ENCODE data around the gene ZNF766.

DNA sequence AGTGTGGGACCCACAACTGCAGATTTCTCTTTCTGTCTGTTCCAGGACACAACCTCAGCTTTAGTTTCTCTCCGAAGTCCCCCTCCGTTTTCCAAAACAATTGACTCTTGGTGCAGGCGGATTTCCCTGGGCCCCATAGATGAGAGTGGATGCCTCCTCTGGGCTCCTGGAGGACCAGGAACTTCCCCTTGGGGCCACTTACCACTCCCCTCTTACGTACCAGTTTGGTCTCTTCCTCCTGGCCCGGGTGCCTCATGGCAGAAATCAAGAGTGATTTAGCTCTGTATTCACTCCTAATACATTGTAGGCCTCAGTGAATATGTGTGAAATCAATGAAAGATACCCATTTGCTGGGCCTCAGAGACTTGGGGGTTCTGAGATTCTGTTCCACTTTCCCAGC, 45.2 kb upstream of the ZNF766 start:
- TF ChIP-seq, protein P1, sequence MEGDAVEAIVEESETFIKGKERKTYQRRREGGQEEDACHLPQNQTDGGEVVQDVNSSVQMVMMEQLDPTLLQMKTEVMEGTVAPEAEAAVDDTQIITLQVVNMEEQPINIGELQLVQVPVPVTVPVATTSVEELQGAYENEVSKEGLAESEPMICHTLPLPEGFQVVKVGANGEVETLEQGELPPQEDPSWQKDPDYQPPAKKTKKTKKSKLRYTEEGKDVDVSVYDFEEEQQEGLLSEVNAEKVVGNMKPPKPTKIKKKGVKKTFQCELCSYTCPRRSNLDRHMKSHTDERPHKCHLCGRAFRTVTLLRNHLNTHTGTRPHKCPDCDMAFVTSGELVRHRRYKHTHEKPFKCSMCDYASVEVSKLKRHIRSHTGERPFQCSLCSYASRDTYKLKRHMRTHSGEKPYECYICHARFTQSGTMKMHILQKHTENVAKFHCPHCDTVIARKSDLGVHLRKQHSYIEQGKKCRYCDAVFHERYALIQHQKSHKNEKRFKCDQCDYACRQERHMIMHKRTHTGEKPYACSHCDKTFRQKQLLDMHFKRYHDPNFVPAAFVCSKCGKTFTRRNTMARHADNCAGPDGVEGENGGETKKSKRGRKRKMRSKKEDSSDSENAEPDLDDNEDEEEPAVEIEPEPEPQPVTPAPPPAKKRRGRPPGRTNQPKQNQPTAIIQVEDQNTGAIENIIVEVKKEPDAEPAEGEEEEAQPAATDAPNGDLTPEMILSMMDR (optimal IDR thresholded peaks at IDR 0.05 in 1 of 3, IDR thresholded peaks at IDR 0.05 in 1 of 3, conservative IDR thresholded peaks at IDR 0.05 in 1 of 3; ENCODE audit: extremely low read depth in 1 of 3, insufficient read depth in 2 of 3, low read length in 3 of 3) = no peak
- TF ChIP-seq EZH2 (IDR thresholded peaks at IDR 0.05; ENCODE audit: low read length) = no peak

All from keratinocyte (primary cell).